ENCODE data around the gene PHYHD1. TPM values are rescaled to one million over a fixed set of nuclear protein-coding genes. Genes with fewer than 3 reads are reported as not detected.

The PHYHD1 gene
- total RNA-seq, 4 donors from 2014 or later = 9.6 to 27.1 (median 25.4) TPM

DNA sequence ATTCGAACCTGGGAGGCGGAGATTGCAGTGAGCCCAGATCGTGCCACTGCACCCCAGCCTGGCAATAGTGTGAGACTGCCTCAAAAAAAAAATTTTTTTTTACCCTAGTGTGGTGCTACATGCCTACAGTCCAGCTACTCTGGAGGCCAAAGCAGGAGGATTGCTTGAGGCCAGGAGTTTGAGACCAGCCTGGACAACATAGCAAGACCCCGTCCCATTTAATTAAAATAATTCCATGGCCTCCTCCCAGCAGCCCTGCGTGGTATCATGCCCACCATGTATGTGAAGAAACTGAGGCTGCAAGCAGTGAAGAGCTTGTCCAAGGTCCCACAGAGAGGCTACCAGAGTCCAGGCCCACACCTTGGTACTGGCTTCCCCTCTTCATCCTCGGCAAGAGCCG is 19.4 kb upstream of the PHYHD1 start:
- Histone ChIP-seq H3K36me3 (peaks cover 0 to 47% of the 10 kb centered on the region in 2 donors), H3K27ac (peak overlapping the region in 2 of 4 donors; percentile 59 to 68), H3K9me3 (no peaks in the 10 kb centered on the region), H3K4me3 (no peak overlapping the region), H3K4me1 (peaks cover 0 to 50% (median 5%) of the 10 kb centered on the region in 3 donors), H3K27me3 (no peaks in the 10 kb centered on the region)
- TF ChIP-seq POLR2AphosphoS5 (IDR thresholded peaks at IDR 0.05) (no peak), EP300 (IDR thresholded peaks at IDR 0.05) (no peak), POLR2A (IDR thresholded peaks at IDR 0.05) (no peak)
- TF ChIP-seq, protein P1, sequence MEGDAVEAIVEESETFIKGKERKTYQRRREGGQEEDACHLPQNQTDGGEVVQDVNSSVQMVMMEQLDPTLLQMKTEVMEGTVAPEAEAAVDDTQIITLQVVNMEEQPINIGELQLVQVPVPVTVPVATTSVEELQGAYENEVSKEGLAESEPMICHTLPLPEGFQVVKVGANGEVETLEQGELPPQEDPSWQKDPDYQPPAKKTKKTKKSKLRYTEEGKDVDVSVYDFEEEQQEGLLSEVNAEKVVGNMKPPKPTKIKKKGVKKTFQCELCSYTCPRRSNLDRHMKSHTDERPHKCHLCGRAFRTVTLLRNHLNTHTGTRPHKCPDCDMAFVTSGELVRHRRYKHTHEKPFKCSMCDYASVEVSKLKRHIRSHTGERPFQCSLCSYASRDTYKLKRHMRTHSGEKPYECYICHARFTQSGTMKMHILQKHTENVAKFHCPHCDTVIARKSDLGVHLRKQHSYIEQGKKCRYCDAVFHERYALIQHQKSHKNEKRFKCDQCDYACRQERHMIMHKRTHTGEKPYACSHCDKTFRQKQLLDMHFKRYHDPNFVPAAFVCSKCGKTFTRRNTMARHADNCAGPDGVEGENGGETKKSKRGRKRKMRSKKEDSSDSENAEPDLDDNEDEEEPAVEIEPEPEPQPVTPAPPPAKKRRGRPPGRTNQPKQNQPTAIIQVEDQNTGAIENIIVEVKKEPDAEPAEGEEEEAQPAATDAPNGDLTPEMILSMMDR (IDR thresholded peaks at IDR 0.05) = no peak
- ATAC-seq = no peak
- WGBS, 2 donors (ENCODE audit: low coverage in 1 of 2) = 75 to 95% methylated on average over 2 to 3 of the region's 7 CpGs

DNA sequence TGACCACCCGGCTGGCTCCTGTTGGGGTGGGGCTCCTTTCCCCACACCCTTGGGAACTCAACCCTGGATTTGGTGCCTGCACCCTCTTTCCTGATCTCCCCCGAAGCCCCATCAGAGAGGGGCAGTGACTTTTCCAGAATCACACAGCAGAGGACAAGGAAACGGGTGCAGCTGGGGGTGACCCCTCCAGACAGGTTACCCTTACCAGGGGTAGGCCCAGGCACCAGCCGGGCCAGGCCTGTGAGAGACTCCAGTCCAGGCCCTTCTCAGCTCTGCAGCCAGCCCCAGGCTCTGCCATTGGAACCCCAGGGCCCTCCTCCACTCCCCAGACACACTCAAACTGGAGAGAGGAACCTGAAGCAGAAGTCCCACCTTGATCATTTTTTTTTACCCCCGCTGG is 19.0 kb upstream of the PHYHD1 start:
- Histone ChIP-seq H3K27ac (peak overlapping the region in 3 of 4 donors; percentile 56 to 68 (median 59)), H3K4me3 (no peak overlapping the region), H3K36me3 (peaks cover 0 to 47% of the 10 kb centered on the region in 2 donors), H3K9me3 (no peaks in the 10 kb centered on the region), H3K4me1 (peaks cover 0 to 50% (median 5%) of the 10 kb centered on the region in 3 donors), H3K27me3 (no peaks in the 10 kb centered on the region)
- TF ChIP-seq EP300 (IDR thresholded peaks at IDR 0.05) (no peak), POLR2AphosphoS5 (IDR thresholded peaks at IDR 0.05) (no peak), POLR2A (IDR thresholded peaks at IDR 0.05) (no peak)
- TF ChIP-seq, protein P1 (IDR thresholded peaks at IDR 0.05) = no peak
- no peak for ATAC-seq
- WGBS, 2 donors (ENCODE audit: low coverage in 1 of 2) = no CpG with 5 or more reads among the region's 5 CpGs

DNA sequence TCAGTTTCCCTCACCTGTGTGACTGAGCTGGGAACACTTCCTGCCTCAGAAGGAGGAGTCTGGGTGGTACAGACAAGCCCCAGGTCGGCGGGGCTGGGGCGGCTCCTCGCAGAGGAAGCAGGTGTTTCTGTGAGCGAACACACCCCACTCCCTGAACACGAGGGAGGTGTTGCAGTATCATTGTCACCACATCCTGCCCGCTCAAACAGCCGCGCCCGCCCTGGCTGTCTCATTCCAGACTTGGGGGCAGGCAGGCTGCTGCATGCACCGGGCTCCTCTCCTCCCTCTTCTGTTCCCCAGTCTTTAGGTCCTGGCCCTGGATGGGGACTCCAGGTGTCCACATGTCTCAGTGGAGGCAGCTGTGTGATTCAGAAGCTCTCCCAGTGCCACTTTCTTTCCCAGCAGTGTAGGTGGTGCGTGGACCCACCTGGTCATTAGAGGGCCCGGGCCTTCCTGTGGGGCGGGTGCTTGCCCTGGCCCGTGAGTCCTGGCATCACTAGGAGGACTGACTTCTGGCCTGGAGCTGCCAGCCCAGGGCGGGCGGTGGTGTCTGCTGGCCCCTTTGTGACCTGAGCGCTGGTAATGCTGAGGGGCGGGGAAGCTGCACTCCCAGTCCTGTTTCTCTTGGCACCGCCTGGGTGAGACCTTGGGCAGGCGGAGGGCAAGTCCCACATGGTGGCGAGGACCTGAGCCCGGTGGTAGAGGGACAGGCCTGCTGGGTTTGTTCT is 18.3 kb upstream of the PHYHD1 start:
- Histone ChIP-seq H3K9me3 (no peaks in the 10 kb centered on the region), H3K27me3 (no peaks in the 10 kb centered on the region), H3K4me3 (no peak overlapping the region), H3K27ac (peak overlapping the region in 3 of 4 donors; percentile 59 to 68 (median 66)), H3K36me3 (peaks cover 0 to 47% of the 10 kb centered on the region in 2 donors), H3K4me1 (peaks cover 0 to 50% (median 5%) of the 10 kb centered on the region in 3 donors)
- 60% methylated on average over 1 of the region's 23 CpGs; no CpG with 5 or more reads in 1 of the 2 donors for WGBS, 2 donors (ENCODE audit: low coverage in 1 of 2)
- ATAC-seq = peak; percentile 68
- TF ChIP-seq, protein P1 (IDR thresholded peaks at IDR 0.05) = no peak
- no peak for TF ChIP-seq POLR2AphosphoS5 (IDR thresholded peaks at IDR 0.05)
- TF ChIP-seq EP300 (IDR thresholded peaks at IDR 0.05) = no peak

DNA sequence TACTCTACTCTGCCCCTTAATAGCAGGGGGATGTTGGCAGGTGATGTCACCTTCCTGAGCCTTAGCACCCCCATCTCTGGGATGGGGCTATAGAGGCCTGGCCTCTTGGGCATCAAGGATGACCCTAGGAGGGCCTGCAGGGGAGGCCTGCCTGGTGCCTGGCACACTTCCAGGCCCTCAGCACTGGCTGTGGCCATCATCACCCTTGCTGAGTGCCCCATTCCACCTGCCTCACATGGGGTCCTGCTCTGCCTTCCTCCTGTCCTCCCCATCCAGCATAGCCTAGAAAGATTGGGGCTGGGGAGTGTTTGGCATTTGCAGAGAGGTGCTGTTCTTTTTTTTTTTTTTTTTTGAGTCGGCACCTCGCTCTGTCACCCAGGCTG is 17.7 kb upstream of the PHYHD1 start:
- no peak for ATAC-seq

More for the DNA sequence above, 17.7 kb upstream of the PHYHD1 start:
- Histone ChIP-seq H3K36me3 (peaks cover 0 to 47% of the 10 kb centered on the region in 2 donors), H3K4me1 (peaks cover 0 to 48% (median 5%) of the 10 kb centered on the region in 3 donors), H3K27ac (peak overlapping the region in 3 of 4 donors; percentile 59 to 68 (median 66)), H3K9me3 (no peaks in the 10 kb centered on the region), H3K4me3 (no peak overlapping the region), H3K27me3 (no peaks in the 10 kb centered on the region)
- TF ChIP-seq, protein P1 (IDR thresholded peaks at IDR 0.05) = no peak
- TF ChIP-seq POLR2AphosphoS5 (IDR thresholded peaks at IDR 0.05) = no peak
- TF ChIP-seq POLR2A (IDR thresholded peaks at IDR 0.05) = no peak
- no peak for TF ChIP-seq EP300 (IDR thresholded peaks at IDR 0.05)
- 100% methylated on average over 1 of the region's 2 CpGs; no CpG with 5 or more reads in 1 of the 2 donors for WGBS, 2 donors (ENCODE audit: low coverage in 1 of 2)
